M059J (cell line): ENCODE results near the gene FAM193A. TPM values are rescaled to one million over a fixed set of nuclear protein-coding genes. Genes with fewer than 3 reads are reported as not detected.
"Not testable (repeated sequence)": the region's sequence is repeated elsewhere in the genome, so short reads cannot be mapped to it uniquely, and the experiment has no call there.

Experiments
- DNase-seq: peaks from one replicate; pipeline ENCODE4 v3.0.0-alpha.2; 2012; ENCODE audit warnings: low read depth
- total RNA-seq: library from RNA; depleted of rRNA; stranded (reverse); fragments of >200 nt; shearing (Covaris generic); gene quantifications from 2 replicates; pipeline ENCODE4 v1.2.3, GENCODE V29; 2014

FAM193A gene
- total RNA-seq, 1 experiment from 2014 or later = 12.7 TPM

GRCh38 chr4:2651546-2651945, 115.1 kb downstream of the FAM193A start:
- no peak for DNase-seq

GRCh38 chr4:2651998-2652397, 115.6 kb downstream of the FAM193A start:
- DNase-seq = no peak

GRCh38 chr4:2652415-2653160, 116.1 kb downstream of the FAM193A start:
- DNase-seq = peak; percentile 5

- DNase-seq = no peak
Observed at GRCh38 chr4:2660596-2661211, 124.3 kb downstream of the FAM193A start.

GRCh38 chr4:2662598-2662997, 126.2 kb downstream of the FAM193A start:
- peak; percentile 44 for DNase-seq

- DNase-seq = no peak
Observed at GRCh38 chr4:2663275-2663674, 126.8 kb downstream of the FAM193A start.

GRCh38 chr4:2666722-2667247, 130.3 kb downstream of the FAM193A start:
- DNase-seq = no peak

GRCh38 chr4:2667428-2667827, 131.0 kb downstream of the FAM193A start:
- no peak for DNase-seq

- DNase-seq = peak; percentile 67
Observed at GRCh38 chr4:2671267-2671895, 134.9 kb downstream of the FAM193A start.

GRCh38 chr4:2672082-2672481, 135.6 kb downstream of the FAM193A start:
- no peak for DNase-seq

- DNase-seq = no peak
Observed at GRCh38 chr4:2672700-2673099, 136.3 kb downstream of the FAM193A start.

- DNase-seq = no peak
Observed at GRCh38 chr4:2673157-2673556, 136.7 kb downstream of the FAM193A start.

GRCh38 chr4:2679762-2680161, 143.3 kb downstream of the FAM193A start:
- not testable (repeated sequence) for DNase-seq

GRCh38 chr4:2684486-2684885, 148.0 kb downstream of the FAM193A start:
- DNase-seq = no peak

GRCh38 chr4:2685541-2685940, 149.1 kb downstream of the FAM193A start:
- DNase-seq = no peak

- no peak for DNase-seq
Observed at GRCh38 chr4:2686379-2687265, 150.2 kb downstream of the FAM193A start.

GRCh38 chr4:2688281-2688680, 151.8 kb downstream of the FAM193A start:
- DNase-seq = no peak

- no peak for DNase-seq
Observed at GRCh38 chr4:2688697-2689096, 152.2 kb downstream of the FAM193A start.

- DNase-seq = no peak
Observed at GRCh38 chr4:2689114-2689513, 152.7 kb downstream of the FAM193A start.

GRCh38 chr4:2689825-2690700, 153.6 kb downstream of the FAM193A start:
- DNase-seq = peak; percentile 11

- no peak for DNase-seq
Observed at GRCh38 chr4:2691313-2691712, 154.9 kb downstream of the FAM193A start.
